ENCODE results near the gene CSMD2.

Gene CSMD2

GRCh38 chr1:33721301-33721815, 443.7 kb downstream of the CSMD2 start:
- no peak for DNase-seq (ENCODE audit: low read depth in 4 of 4, low spot score in 1 of 4)

GRCh38 chr1:33719771-33720670, 445.0 kb downstream of the CSMD2 start:
- no peak for DNase-seq (ENCODE audit: low read depth in 4 of 4, low spot score in 1 of 4)

- no peak for DNase-seq (ENCODE audit: low read depth in 4 of 4, low spot score in 1 of 4)
Observed at GRCh38 chr1:33719326-33719725, 445.7 kb downstream of the CSMD2 start.

GRCh38 chr1:33718186-33718585, 446.8 kb downstream of the CSMD2 start:
- DNase-seq (ENCODE audit: low read depth in 4 of 4, low spot score in 1 of 4), result no peak

GRCh38 chr1:33716976-33717688, 447.9 kb downstream of the CSMD2 start:
- DNase-seq (ENCODE audit: low read depth in 4 of 4, low spot score in 1 of 4), result no peak

GRCh38 chr1:33715195-33715811, 449.7 kb downstream of the CSMD2 start:
- DNase-seq (ENCODE audit: low read depth in 4 of 4, low spot score in 1 of 4), result no peak

GRCh38 chr1:33714421-33714820, 450.6 kb downstream of the CSMD2 start:
- DNase-seq (ENCODE audit: low read depth in 4 of 4, low spot score in 1 of 4), result no peak

- no peak for DNase-seq (ENCODE audit: low read depth in 4 of 4, low spot score in 1 of 4)
Observed at GRCh38 chr1:33713058-33713877, 451.8 kb downstream of the CSMD2 start.

GRCh38 chr1:33712186-33712585, 452.8 kb downstream of the CSMD2 start:
- DNase-seq (ENCODE audit: low read depth in 4 of 4, low spot score in 1 of 4), result no peak

GRCh38 chr1:33711511-33711910, 453.5 kb downstream of the CSMD2 start:
- DNase-seq (ENCODE audit: low read depth in 4 of 4, low spot score in 1 of 4), result no peak

- no peak for DNase-seq (ENCODE audit: low read depth in 4 of 4, low spot score in 1 of 4)
Observed at GRCh38 chr1:33710967-33711366, 454.1 kb downstream of the CSMD2 start.

- no peak for DNase-seq (ENCODE audit: low read depth in 4 of 4, low spot score in 1 of 4)
Observed at GRCh38 chr1:33709783-33710718, 455.0 kb downstream of the CSMD2 start.

GRCh38 chr1:33709174-33709782, 455.8 kb downstream of the CSMD2 start:
- no peak for DNase-seq (ENCODE audit: low read depth in 4 of 4, low spot score in 1 of 4)

- DNase-seq (ENCODE audit: low read depth in 4 of 4, low spot score in 1 of 4), result no peak
Observed at GRCh38 chr1:33706634-33707255, 458.3 kb downstream of the CSMD2 start.

- DNase-seq (ENCODE audit: low read depth in 4 of 4, low spot score in 1 of 4), result no peak
Observed at GRCh38 chr1:33703464-33703863, 461.6 kb downstream of the CSMD2 start.

- no peak for DNase-seq (ENCODE audit: low read depth in 4 of 4, low spot score in 1 of 4)
Observed at GRCh38 chr1:33698361-33699035, 466.5 kb downstream of the CSMD2 start.

- DNase-seq (ENCODE audit: low read depth in 4 of 4, low spot score in 1 of 4), result no peak
Observed at GRCh38 chr1:33697816-33698215, 467.2 kb downstream of the CSMD2 start.

- no peak for DNase-seq (ENCODE audit: low read depth in 4 of 4, low spot score in 1 of 4)
Observed at GRCh38 chr1:33696962-33697361, 468.1 kb downstream of the CSMD2 start.

All from stimulated activated CD4-positive, alpha-beta T cell treated with anti-CD3 and anti-CD28 coated beads, Interleukin-1b, Interleukin-23, amount 100 ng/mL, for 24 hours (primary cell).